K562 (cell line): ENCODE results near the gene MRPL37. TPM values are rescaled to one million over a fixed set of nuclear protein-coding genes. Genes with fewer than 3 reads are reported as not detected.
A peak's percentile ranks its signal among the peaks of the same experiment; 100 is the strongest.

Experiments used
- ATAC-seq: fragments of 200-7000 bp; cut with Tn5 transposase; 3 replicates; pipeline ENCODE4 v1.9.1; 2020; ENCODE audit warnings: moderate library complexity
- BruUV-seq: library from RNA; stranded (reverse); fragments of 400-500 nt; replicated peaks from 2 replicates; lab custom pipeline; 2021; lab: Mats Ljungman, UMichigan
- CTCF ChIA-PET: fragments of 300-600 bp; formaldehyde crosslinking; extraction: SDS; loops from one replicate; lab custom pipeline; 2021; ENCODE audit warnings: low intra/inter-chr PET ratio; lab: Yijun Ruan, JAX
- POLR2A ChIA-PET: fragments of 300-600, 350-650 bp; sonication (Branson Sonifier 250); formaldehyde crosslinking; extraction: SDS; loops from one replicate; lab custom pipeline; 2021; ENCODE audit warnings: antibody characterized with exemption, inconsistent platforms; lab: Yijun Ruan, JAX
- DNase-seq, 4 experiments: peaks; one replicate each; pipeline versions ENCODE4 v3.0.0 to v3.0.0-alpha.2; 2011 to 2018; ENCODE audit warnings: low spot score in 3 of 4, mixed read lengths in 3 of 4; ENCODE audit errors: extremely low read depth in 1 of 4
- FAIRE-seq: peaks from 2 replicates; lab custom pipeline; 2011; peaks lifted over from hg19 to GRCh38; lab: Jason Lieb, UNC
- H2AFZ ChIP-seq: 2 replicates; pipeline ENCODE4 v1.6.0; 2011; ENCODE audit warnings: low read depth, low read length, control low read depth, inconsistent platforms
- H3K27ac ChIP-seq: fragments of 200-600 bp; 3 replicates; pipeline ENCODE4 v1.8.0; 2011; ENCODE audit warnings: low read depth, mild to moderate bottlenecking, control low read depth, inconsistent platforms, low read length, moderate library complexity, mixed read lengths; ENCODE audit errors: extremely low read depth
- H3K27me3 ChIP-seq, 2 experiments: fragments of 300-600 bp in 1 of 2; 2 replicates in 1 of 2; 3 replicates in 1 of 2; pipeline versions ENCODE4 v1.6.0 to v1.8.0; 2011; ENCODE audit warnings: inconsistent platforms in 2 of 2, low read length in 2 of 2, mild to moderate bottlenecking in 1 of 2, mixed read lengths in 1 of 2, moderate library complexity in 1 of 2; ENCODE audit not compliant: control insufficient read depth in 2 of 2, insufficient read depth in 2 of 2
- H3K36me3 ChIP-seq: fragments of 300-600 bp; 3 replicates; pipeline ENCODE4 v1.8.0; 2011; ENCODE audit warnings: mild to moderate bottlenecking, low read length, inconsistent platforms; ENCODE audit not compliant: control insufficient read depth, insufficient read depth
- H3K4me1 ChIP-seq, 2 experiments: fragments of 200-600 bp in 1 of 2; replicated peaks in 1 of 2; 2 replicates in 1 of 2; 3 replicates in 1 of 2; pipeline versions ENCODE4 v1.5.1 to v1.8.0; 2011; ENCODE audit warnings: inconsistent platforms in 2 of 2, low read length in 2 of 2, mild to moderate bottlenecking in 1 of 2, mixed read lengths in 1 of 2, moderate library complexity in 1 of 2; ENCODE audit not compliant: control insufficient read depth in 2 of 2, insufficient read depth in 2 of 2
- H3K4me2 ChIP-seq: 2 replicates; pipeline ENCODE4 v1.6.1; 2011; ENCODE audit warnings: low read length, control low read depth, inconsistent platforms, mixed read lengths; ENCODE audit not compliant: insufficient read depth
- H3K4me3 ChIP-seq: fragments of 200-600 bp; sonication (generic), shearing (Covaris generic); 2 replicates; pipeline ENCODE4 v1.5.1; 2016; ENCODE audit warnings: control low read depth, inconsistent platforms
- H3K79me2 ChIP-seq: fragments of 200-600 bp; 3 replicates; pipeline ENCODE4 v1.8.0; 2011; ENCODE audit warnings: low read length, inconsistent platforms; ENCODE audit not compliant: control insufficient read depth, insufficient read depth
- H3K9ac ChIP-seq, 2 experiments: 2 replicates each; pipeline versions ENCODE4 v1.6.0 to v1.6.1; 2011; ENCODE audit warnings: low read depth in 2 of 2, low read length in 2 of 2, control low read depth in 1 of 2, inconsistent platforms in 1 of 2, mild to moderate bottlenecking in 1 of 2, mixed read lengths in 1 of 2; ENCODE audit not compliant: insufficient read depth in 1 of 2
- H3K9me1 ChIP-seq: one replicate; pipeline ENCODE4 v1.6.0; 2011; ENCODE audit warnings: inconsistent platforms, mild to moderate bottlenecking, low read length, moderate library complexity; ENCODE audit not compliant: control insufficient read depth, insufficient read depth
- H3K9me3 ChIP-seq: replicated peaks from 2 replicates; pipeline ENCODE4 v1.5.1; 2011; ENCODE audit warnings: low read depth, low read length, inconsistent platforms; ENCODE audit not compliant: control insufficient read depth, insufficient read depth
- H4K20me1 ChIP-seq: replicated peaks from 2 replicates; pipeline ENCODE4 v1.6.1; 2011; ENCODE audit warnings: low read length, inconsistent platforms, mixed read lengths; ENCODE audit not compliant: control insufficient read depth, insufficient read depth
- ELF1 ChIP-seq: fragments of 200-800 bp; sonication (Bioruptor generic); IDR thresholded peaks from 2 replicates; pipeline ENCODE4 v1.6.1; 2016; ENCODE audit warnings: missing genetic modification characterization, missing compliant biosample characterization
- FOS ChIP-seq: IDR thresholded peaks from 3 replicates; pipeline ENCODE4 v1.6.1; 2011; ENCODE audit not compliant: insufficient read length; ENCODE audit errors: extremely low read depth
- POLR2A ChIP-seq: fragments of 450-650 bp; conservative IDR thresholded peaks from 2 replicates; pipeline ENCODE4 v1.6.1; 2016
- POLR2G ChIP-seq: fragments of 200-400 bp; formaldehyde crosslinking; IDR thresholded peaks from 2 replicates; pipeline ENCODE4 v1.6.1; 2017; ENCODE audit warnings: low read depth, mild to moderate bottlenecking, antibody characterized with exemption, low read length, moderate library complexity
- POLR2H ChIP-seq: IDR thresholded peaks from 2 replicates; pipeline ENCODE4 v1.6.1; 2016; ENCODE audit warnings: missing genetic modification characterization, low read depth, mild to moderate bottlenecking, control low read depth, missing compliant biosample characterization, moderate library complexity
- RBM22 ChIP-seq: fragments of 200-400 bp; formaldehyde crosslinking; IDR thresholded peaks from 2 replicates; pipeline ENCODE4 v1.6.1; 2018; ENCODE audit warnings: low read length, low read depth; ENCODE audit not compliant: poor library complexity, severe bottlenecking
- SP2 ChIP-seq: IDR thresholded peaks from 2 replicates; pipeline ENCODE4 v1.6.1; 2011; ENCODE audit warnings: mild to moderate bottlenecking, low read depth, low read length, moderate library complexity; ENCODE audit not compliant: poor library complexity, severe bottlenecking; ENCODE audit errors: extremely low read depth
- TAF1 ChIP-seq: IDR thresholded peaks from 2 replicates; pipeline ENCODE4 v1.6.1; 2011; ENCODE audit warnings: mild to moderate bottlenecking, low read length, moderate library complexity; ENCODE audit not compliant: insufficient read depth, control insufficient read depth, severe bottlenecking; ENCODE audit errors: extremely low read depth
- U2AF1 ChIP-seq: fragments of 200-400 bp; formaldehyde crosslinking; optimal IDR thresholded peaks from 2 replicates; pipeline ENCODE3; 2017; ENCODE audit warnings: mild to moderate bottlenecking, low read depth, low read length, moderate library complexity
- WGBS: fragments of 100-300 bp; shearing (Covaris generic); methylation state at CpG from one replicate; pipeline ENCODE4 v1.1.6; 2016; ENCODE audit warnings: low coverage, mixed read lengths; ENCODE audit not compliant: insufficient coverage; ENCODE audit errors: missing lambda C conversion rate; 5-methylcytosine and 5-hydroxymethylcytosine counted together
- in situ Hi-C: fragments of 300-500 bp; cut with MboI; formaldehyde crosslinking; loops from 4 replicates; pipeline ENCODE4 v1.15.0; 2018; ENCODE audit warnings: inconsistent platforms, mixed read lengths
- intact Hi-C: fragments of 100-400 bp; cut with micrococcal nuclease; formaldehyde crosslinking; loops from 2 replicates; pipeline ENCODE4 v1.14.2; 2022
- polyA plus RNA-seq, 8 experiments: library from polyadenylated mRNA; depleted of rRNA in 4 of 8; stranded (reverse) in 5 of 8; unstranded in 3 of 8; fragments of >200 nt; fragmentation: Nextera tagmentation in 2 of 8; fragmentation: Illumina TruSeq in 1 of 8; extraction: Ambion mirVana in 2 of 8; extraction: Trizol in 1 of 8; gene quantifications; 2 replicates each; pipeline versions ENCODE4 v1.2.1 to v1.2.3, GENCODE V29; 2011 to 2014; ENCODE audit warnings: inconsistent platforms in 1 of 8, missing spikeins in 1 of 8
- total RNA-seq, 7 experiments: library from RNA; depleted of rRNA in 6 of 7; stranded (reverse); fragments of >200 nt in 6 of 7; fragmentation: Illumina TruSeq in 2 of 7; extraction: Trizol in 2 of 7; gene quantifications; 2 replicates each; pipeline versions ENCODE4 v1.2.1 to v1.2.3, GENCODE V29; 2011 to 2021; ENCODE audit warnings: low replicate concordance in 1 of 7
- TF ChIP-seq, protein P1 (sequence below): sonication (generic); formaldehyde crosslinking; IDR thresholded peaks from 2 replicates; pipeline ENCODE4 v1.9.0; 2022; ENCODE audit warnings: mild to moderate bottlenecking, missing genetic modification reagents
- TF ChIP-seq, protein P2 (sequence below): fragments of 450-650 bp; conservative IDR thresholded peaks from 2 replicates; pipeline ENCODE4 v1.6.1; 2016; ENCODE audit warnings: missing genetic modification characterization, low read depth, mild to moderate bottlenecking, missing compliant biosample characterization, moderate library complexity

Gene MRPL37
- total and polyA plus RNA-seq, 9 of the 15 experiments (the other 6 are each of a cell fraction or from before 2014, with no cell fraction given), result 52.2 to 303 (median 180) TPM

DNA sequence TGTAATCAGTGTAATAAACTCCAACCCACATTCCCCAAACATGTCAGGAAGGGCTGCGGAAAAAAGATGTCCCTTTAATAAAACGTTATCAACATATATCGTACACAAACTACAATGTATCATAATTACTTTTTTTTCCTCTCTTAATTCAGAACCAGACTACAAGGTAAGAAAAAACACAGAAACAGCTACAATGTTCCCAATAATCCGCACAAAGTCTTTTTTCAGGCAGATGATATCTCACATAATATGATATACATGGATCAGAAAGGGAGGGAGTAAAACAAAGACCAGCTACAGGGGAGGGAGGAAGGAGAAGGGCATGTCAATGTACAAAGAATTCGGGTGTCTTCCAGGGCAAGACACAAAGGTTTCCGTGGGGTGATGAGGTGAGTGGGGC, 25.4 kb downstream of the MRPL37 start:
- peaks cover 3% of the 10 kb centered on the region for H3K9me1 ChIP-seq
- H3K27ac ChIP-seq, result no peak overlapping the region
- H3K36me3 ChIP-seq, result peaks cover 54% of the 10 kb centered on the region
- no peak overlapping the region for H2AFZ ChIP-seq
- no peak overlapping the region for H3K4me3 ChIP-seq
- ATAC-seq (no peak), FAIRE-seq (no peak), DNase-seq (no peak)
- WGBS, result 82% methylated on average over 6 of the region's 6 CpGs
- intact Hi-C loops (no loop called here), in situ Hi-C loops (no loop called here)
- ChIA-PET CTCF (no interaction called here), POLR2A (no interaction called here)
- H3K9me3 ChIP-seq, result no peaks in the 10 kb centered on the region
- TF ChIP-seq POLR2H, result peak; percentile 41; the same call in 1 of the 2 replicates
- no peak for TF ChIP-seq U2AF1
- no peaks in the 10 kb centered on the region for H3K79me2 ChIP-seq
- no TSS peak for BruUV-seq
- peaks cover 14% of the 10 kb centered on the region for H4K20me1 ChIP-seq
- no peak overlapping the region for H3K9ac ChIP-seq
- H3K4me1 ChIP-seq, result peaks cover 15 to 44% of the 10 kb centered on the region in 2 experiments
- no peak overlapping the region for H3K4me2 ChIP-seq
- H3K27me3 ChIP-seq, result no peaks in the 10 kb centered on the region

DNA sequence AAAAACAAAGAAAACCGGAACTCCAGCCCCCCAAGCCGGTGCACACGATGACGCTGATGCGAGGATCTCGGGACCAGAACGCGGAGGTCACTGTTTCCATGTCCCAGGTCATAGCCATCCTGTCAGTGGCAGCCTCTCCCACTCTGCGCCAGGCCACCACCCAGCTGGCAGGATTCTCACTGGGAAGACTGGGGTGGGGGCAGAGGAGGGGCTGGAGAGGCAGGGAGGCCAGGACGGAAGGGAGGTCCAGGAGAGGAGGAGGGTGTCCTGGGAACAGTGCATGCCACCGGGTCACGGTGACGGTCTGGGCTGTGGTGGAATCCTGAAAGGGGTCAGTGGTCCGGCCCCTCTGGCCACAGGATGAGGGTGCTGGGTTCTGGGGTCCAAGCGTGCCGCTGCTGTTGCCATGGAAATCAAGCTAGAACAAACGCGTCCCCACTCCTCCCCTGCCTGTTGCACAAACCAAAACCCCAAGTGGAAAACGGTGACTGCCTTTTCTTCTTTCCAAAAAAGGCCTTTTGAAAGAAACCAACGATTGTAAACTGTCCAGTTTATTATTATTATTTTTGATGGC, 26.1 kb downstream of the MRPL37 start:
- DNase-seq (no peak), FAIRE-seq (no peak), ATAC-seq (no peak)
- Histone ChIP-seq H3K36me3 (peaks cover 53% of the 10 kb centered on the region), H3K27me3 (no peaks in the 10 kb centered on the region), H3K4me3 (no peak overlapping the region), H4K20me1 (peaks cover 20% of the 10 kb centered on the region), H3K9me1 (no peaks in the 10 kb centered on the region), H3K27ac (no peak overlapping the region), H3K9me3 (no peaks in the 10 kb centered on the region)
- TSS peak; percentile 47 for BruUV-seq
- in situ Hi-C loops, result no loop called here
- TF ChIP-seq SP2 (no peak), POLR2A (0 out of 2 replicates have a peak, but pooled peaks have one; percentile 34), RBM22 (peak; percentile 86), ELF1 (no peak), FOS (no peak), POLR2G (peak; percentile 66), TAF1 (no peak)
- TF ChIP-seq, protein P1, sequence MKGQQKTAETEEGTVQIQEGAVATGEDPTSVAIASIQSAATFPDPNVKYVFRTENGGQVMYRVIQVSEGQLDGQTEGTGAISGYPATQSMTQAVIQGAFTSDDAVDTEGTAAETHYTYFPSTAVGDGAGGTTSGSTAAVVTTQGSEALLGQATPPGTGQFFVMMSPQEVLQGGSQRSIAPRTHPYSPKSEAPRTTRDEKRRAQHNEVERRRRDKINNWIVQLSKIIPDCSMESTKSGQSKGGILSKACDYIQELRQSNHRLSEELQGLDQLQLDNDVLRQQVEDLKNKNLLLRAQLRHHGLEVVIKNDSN (CRISPR knock-in tag), result no peak
- TF ChIP-seq, protein P2, sequence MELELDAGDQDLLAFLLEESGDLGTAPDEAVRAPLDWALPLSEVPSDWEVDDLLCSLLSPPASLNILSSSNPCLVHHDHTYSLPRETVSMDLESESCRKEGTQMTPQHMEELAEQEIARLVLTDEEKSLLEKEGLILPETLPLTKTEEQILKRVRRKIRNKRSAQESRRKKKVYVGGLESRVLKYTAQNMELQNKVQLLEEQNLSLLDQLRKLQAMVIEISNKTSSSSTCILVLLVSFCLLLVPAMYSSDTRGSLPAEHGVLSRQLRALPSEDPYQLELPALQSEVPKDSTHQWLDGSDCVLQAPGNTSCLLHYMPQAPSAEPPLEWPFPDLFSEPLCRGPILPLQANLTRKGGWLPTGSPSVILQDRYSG, result no peak
- TF ChIP-seq, all 486 proteins: peak for 3
- peaks cover 21 to 41% of the 10 kb centered on the region in 2 experiments for H3K4me1 ChIP-seq
- intact Hi-C loops, result no loop called here
- H3K4me2 ChIP-seq, result no peak overlapping the region
- ChIA-PET CTCF (no interaction called here), POLR2A (interaction anchor here (0.7 to 0.9 kb wide), 2 partner anchors 12 to 15 kb away, joined by 4 to 6 read pairs; no protein-coding TSS in a partner anchor)
- H2AFZ ChIP-seq, result no peak overlapping the region
- WGBS, result 89% methylated on average over 17 of the region's 20 CpGs
- no peaks in the 10 kb centered on the region for H3K79me2 ChIP-seq
- no peak overlapping the region; a peak in 1 of 4 replicates for H3K9ac ChIP-seq
